Measurements from ENCODE around the gene LLGL2. TPM values are rescaled to one million over a fixed set of nuclear protein-coding genes. Genes with fewer than 3 reads are reported as not detected.

Gene LLGL2
- total RNA-seq, 4 donors from 2014 or later: 40.0 to 101 (median 67.3) TPM

DNA sequence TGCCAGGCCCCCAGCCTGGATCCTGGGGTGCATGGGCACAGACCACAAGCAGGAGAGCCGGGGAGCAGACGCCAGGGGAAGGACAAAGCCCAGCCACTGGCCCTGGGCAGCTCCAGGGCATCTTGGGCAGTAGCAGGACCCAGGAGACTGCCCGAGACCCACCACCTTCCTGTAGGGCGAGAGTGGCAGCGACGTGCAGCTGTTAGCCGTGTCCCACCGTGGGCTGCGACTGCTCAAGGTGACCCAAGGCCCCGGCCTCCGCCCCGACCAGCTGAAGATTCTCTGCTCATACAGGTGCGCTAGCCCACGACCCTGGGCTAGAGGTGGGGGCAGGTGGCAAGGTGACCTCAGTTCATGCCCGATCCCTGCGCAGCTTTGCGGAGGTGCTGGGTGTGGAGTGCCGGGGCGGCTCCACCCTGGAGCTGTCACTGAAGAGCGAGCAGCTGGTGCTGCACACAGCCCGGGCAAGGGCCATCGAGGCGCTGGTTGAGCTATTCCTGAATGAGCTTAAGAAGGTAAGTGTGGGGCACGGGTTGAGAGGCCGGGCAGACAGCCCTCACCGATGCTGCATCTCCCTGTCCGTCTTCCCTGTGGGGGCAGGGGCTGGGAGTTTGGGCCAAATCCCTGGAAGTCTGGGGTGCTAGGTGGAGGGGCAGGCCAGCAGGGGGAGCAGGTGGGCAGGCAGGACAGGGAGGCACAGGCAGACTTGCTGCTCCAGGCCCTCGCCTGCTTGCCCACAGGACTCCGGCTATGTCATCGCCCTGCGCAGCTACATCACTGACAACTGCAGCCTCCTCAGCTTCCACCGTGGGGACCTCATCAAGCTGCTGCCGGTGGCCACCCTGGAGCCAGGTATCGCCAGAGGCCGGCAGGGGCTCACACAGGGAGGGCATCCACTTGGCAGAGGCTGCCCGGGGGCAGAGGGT lies 94.3 kb downstream of the LLGL2 start:
- WGBS, 2 donors: 68 to 100% methylated on average over 2 to 8 of the region's 36 CpGs
- DNase-seq: no peak
- Histone ChIP-seq H3K4me3 (no peak overlapping the region), H3K9me3 (no peaks in the 10 kb centered on the region), H3K36me3 (peaks cover 0 to 86% (median under 1%) of the 10 kb centered on the region in 3 donors), H3K27ac (no peak overlapping the region), H3K27me3 (no peaks in the 10 kb centered on the region), H3K4me1 (no peaks in the 10 kb centered on the region)
- no peak for TF ChIP-seq POLR2A (IDR thresholded peaks at IDR 0.05)
- TF ChIP-seq, protein P1, sequence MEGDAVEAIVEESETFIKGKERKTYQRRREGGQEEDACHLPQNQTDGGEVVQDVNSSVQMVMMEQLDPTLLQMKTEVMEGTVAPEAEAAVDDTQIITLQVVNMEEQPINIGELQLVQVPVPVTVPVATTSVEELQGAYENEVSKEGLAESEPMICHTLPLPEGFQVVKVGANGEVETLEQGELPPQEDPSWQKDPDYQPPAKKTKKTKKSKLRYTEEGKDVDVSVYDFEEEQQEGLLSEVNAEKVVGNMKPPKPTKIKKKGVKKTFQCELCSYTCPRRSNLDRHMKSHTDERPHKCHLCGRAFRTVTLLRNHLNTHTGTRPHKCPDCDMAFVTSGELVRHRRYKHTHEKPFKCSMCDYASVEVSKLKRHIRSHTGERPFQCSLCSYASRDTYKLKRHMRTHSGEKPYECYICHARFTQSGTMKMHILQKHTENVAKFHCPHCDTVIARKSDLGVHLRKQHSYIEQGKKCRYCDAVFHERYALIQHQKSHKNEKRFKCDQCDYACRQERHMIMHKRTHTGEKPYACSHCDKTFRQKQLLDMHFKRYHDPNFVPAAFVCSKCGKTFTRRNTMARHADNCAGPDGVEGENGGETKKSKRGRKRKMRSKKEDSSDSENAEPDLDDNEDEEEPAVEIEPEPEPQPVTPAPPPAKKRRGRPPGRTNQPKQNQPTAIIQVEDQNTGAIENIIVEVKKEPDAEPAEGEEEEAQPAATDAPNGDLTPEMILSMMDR (IDR thresholded peaks at IDR 0.05): peak in 2 of 6 experiments; percentile 8 to 37
- intact Hi-C loops (cut with DNase I): no loop called here

DNA sequence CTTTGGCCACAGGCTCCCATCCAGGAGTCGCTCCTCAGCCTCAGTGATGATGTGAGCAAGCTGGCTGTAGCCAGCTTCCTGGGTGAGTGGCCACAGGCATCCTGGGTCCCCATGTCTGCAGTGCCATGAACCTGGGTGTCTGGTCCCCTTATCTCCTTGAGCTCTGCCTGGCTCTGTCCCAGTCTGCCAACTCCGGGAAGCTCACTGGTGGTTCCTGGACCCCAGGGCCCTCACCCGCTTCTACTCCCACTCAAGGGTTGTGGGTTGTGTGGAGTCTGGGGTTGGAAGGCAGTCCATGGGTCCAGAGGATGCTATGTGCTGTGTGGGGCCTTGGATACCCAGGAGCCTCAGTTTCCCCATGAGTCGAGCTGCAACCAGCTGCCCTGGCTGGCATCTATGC lies 96.0 kb downstream of the LLGL2 start:
- H3K4me1 ChIP-seq: no peaks in the 10 kb centered on the region
- no peak overlapping the region for H3K27ac ChIP-seq
- no peak for DNase-seq
- peaks cover 0 to 86% (median 8%) of the 10 kb centered on the region in 3 donors for H3K36me3 ChIP-seq
- no CpG with 5 or more reads among the region's 4 CpGs for WGBS, 2 donors
- no peaks in the 10 kb centered on the region for H3K9me3 ChIP-seq
- H3K4me3 ChIP-seq: no peak overlapping the region
- no peak for TF ChIP-seq POLR2A (IDR thresholded peaks at IDR 0.05)
- TF ChIP-seq, protein P1 (IDR thresholded peaks at IDR 0.05): no peak
- H3K27me3 ChIP-seq: no peaks in the 10 kb centered on the region
- intact Hi-C loops (cut with DNase I): no loop called here

DNA sequence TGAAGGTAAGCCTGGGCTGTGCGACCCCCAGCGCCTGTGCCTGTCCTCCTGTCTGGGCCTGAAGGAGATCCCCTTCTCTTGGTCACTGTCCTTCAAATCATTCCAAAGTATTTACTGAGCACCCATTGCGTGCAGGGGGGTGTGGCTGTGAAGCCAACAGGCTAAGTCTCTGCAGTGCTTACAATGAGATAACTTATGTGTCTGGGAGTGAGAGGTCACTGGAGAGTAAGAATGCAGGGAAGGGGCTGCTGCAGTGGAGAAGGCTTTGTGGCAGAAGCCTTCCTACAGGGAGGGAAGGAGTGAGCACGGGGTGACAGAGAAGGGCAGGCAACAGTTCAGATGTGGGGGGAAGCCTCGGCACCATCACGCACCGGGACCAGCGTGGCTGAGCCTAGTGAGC lies 96.6 kb downstream of the LLGL2 start:
- H3K9me3 ChIP-seq: no peaks in the 10 kb centered on the region
- WGBS, 2 donors: 79 to 84% methylated on average over 5 of the region's 8 CpGs
- H3K36me3 ChIP-seq: peaks cover 0 to 86% (median 8%) of the 10 kb centered on the region in 3 donors
- no peaks in the 10 kb centered on the region for H3K27me3 ChIP-seq
- H3K27ac ChIP-seq: no peak overlapping the region
- no peak overlapping the region for H3K4me3 ChIP-seq
- H3K4me1 ChIP-seq: no peaks in the 10 kb centered on the region
- DNase-seq: no peak
- no peak for TF ChIP-seq POLR2A (IDR thresholded peaks at IDR 0.05)
- TF ChIP-seq, protein P1 (IDR thresholded peaks at IDR 0.05): no peak
- intact Hi-C loops (cut with DNase I): no loop called here

DNA sequence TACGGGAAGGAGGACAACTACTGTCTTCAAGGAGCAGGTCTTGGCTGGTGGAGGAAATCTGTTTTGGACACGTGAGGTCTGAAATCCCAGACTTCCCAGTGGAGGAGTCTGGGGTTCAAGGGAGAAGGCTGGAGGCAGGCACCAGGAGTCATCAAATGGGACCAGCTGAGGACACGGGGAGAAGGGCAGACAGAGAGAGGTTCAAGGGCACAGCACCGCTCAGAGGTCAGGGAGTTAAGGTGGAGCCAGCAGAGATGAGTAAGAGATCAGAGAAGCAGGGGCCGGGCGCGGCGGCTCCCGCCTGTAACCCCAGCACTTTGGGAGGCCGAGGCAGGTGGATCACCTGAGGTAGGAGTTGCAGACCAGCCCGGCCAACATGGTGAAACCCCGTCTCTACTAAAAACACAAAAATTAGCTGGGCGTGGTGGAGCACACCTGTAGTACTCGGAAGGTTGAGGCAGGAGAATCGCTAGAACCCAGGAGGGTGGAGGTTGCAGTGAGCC lies 97.3 kb downstream of the LLGL2 start:
- no peak for DNase-seq
- TF ChIP-seq, protein P1 (IDR thresholded peaks at IDR 0.05): no peak
- no peak for TF ChIP-seq POLR2A (IDR thresholded peaks at IDR 0.05)
- Histone ChIP-seq H3K4me3 (no peak overlapping the region), H3K9me3 (no peaks in the 10 kb centered on the region), H3K4me1 (no peaks in the 10 kb centered on the region), H3K27me3 (no peaks in the 10 kb centered on the region), H3K36me3 (peaks cover 0 to 86% (median 8%) of the 10 kb centered on the region in 3 donors), H3K27ac (no peak overlapping the region)
- intact Hi-C loops (cut with DNase I): no loop called here
- 84 to 86% methylated on average over 12 to 15 of the region's 15 CpGs for WGBS, 2 donors

DNA sequence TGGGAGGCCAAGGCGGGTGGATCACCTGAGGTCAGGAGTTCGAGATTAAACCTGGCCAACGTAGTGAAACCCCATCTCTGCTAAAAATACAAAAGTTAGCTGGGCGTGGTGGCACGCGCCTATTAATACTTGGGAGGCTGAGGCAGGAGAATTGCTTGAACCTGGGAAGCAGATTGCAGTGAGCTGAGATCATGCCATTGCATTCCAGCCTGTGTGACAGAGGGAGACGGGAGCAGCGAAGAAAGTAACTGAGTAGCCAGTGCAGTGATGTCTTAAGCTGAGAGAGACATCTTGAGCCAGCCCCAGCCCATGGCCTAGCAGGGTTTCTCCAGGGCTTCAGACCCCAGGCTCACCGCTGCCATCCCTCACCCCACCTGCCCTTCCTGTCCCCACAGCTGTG lies 97.9 kb downstream of the LLGL2 start:
- peaks cover 0 to 86% (median 8%) of the 10 kb centered on the region in 3 donors for H3K36me3 ChIP-seq
- 76 to 90% methylated on average over 9 of the region's 9 CpGs for WGBS, 2 donors

More for the DNA sequence above, 97.9 kb downstream of the LLGL2 start:
- no peak for DNase-seq
- H3K27ac ChIP-seq: no peak overlapping the region
- no peaks in the 10 kb centered on the region for H3K9me3 ChIP-seq
- intact Hi-C loops (cut with DNase I): no loop called here
- no peaks in the 10 kb centered on the region for H3K4me1 ChIP-seq
- H3K27me3 ChIP-seq: no peaks in the 10 kb centered on the region
- H3K4me3 ChIP-seq: no peak overlapping the region
- TF ChIP-seq, protein P1 (IDR thresholded peaks at IDR 0.05): no peak
- TF ChIP-seq POLR2A (IDR thresholded peaks at IDR 0.05): no peak

Measured in esophagus squamous epithelium (tissue), 5 donors.